IPS DF 6.9 (cell line): ENCODE measurements around the gene ZDHHC11.
"Not testable (repeated sequence)": the region's sequence is repeated elsewhere in the genome, so short reads cannot be mapped to it uniquely, and the experiment has no call there.

Experiments used
- DNase-seq: peaks from one replicate; pipeline ENCODE4 v3.0.0-alpha.2; 2013; ENCODE audit warnings: low read depth, low spot score
- H3K27ac ChIP-seq: one replicate; pipeline ENCODE4 v1.5.1; 2013; ENCODE audit warnings: low read length, control low read depth
- H3K27me3 ChIP-seq: 2 replicates; pipeline ENCODE4 v1.6.1; 2013; ENCODE audit warnings: mild to moderate bottlenecking, low read length; ENCODE audit not compliant: control insufficient read depth, insufficient read depth
- H3K36me3 ChIP-seq: 2 replicates; pipeline ENCODE4 v1.6.1; 2013; ENCODE audit warnings: low read length; ENCODE audit not compliant: control insufficient read depth, insufficient read depth
- H3K4me1 ChIP-seq: 2 replicates; pipeline ENCODE4 v1.6.1; 2013; ENCODE audit warnings: low read length; ENCODE audit not compliant: control insufficient read depth, insufficient read depth
- H3K4me3 ChIP-seq: 2 replicates; pipeline ENCODE4 v1.5.1; 2013; ENCODE audit warnings: mild to moderate bottlenecking, low read length
- H3K9me3 ChIP-seq: 2 replicates; pipeline ENCODE4 v1.6.1; 2013; ENCODE audit warnings: low read length, inconsistent platforms; ENCODE audit not compliant: control insufficient read depth, insufficient read depth
- WGBS: extraction: QIAGEN DNeasy Blood & Tissue Kit; methylation state at CpG from one replicate; pipeline ENCODE4 v1.1.7; 2013; ENCODE audit warnings: mixed read lengths, missing lambda C conversion rate; ENCODE audit not compliant: insufficient read length, insufficient coverage; 5-methylcytosine and 5-hydroxymethylcytosine counted together

ZDHHC11 gene

GRCh38 chr5:751496-751895, 99.3 kb downstream of the ZDHHC11 start:
- no peak for DNase-seq
- Histone ChIP-seq H3K36me3 (no peaks in the 10 kb centered on the region), H3K27ac (no peak overlapping the region), H3K27me3 (no peaks in the 10 kb centered on the region), H3K4me3 (no peak overlapping the region), H3K9me3 (no peaks in the 10 kb centered on the region), H3K4me1 (no peaks in the 10 kb centered on the region)
- no CpG with 5 or more reads among the region's 13 CpGs for WGBS

- not testable (repeated sequence) for H3K4me3 ChIP-seq, H3K9me3 ChIP-seq, H3K36me3 ChIP-seq, H3K4me1 ChIP-seq, H3K27me3 ChIP-seq, H3K27ac ChIP-seq, DNase-seq
- WGBS, result no CpG with 5 or more reads among the region's 19 CpGs
These were observed 100.6 kb downstream of the ZDHHC11 start for GRCh38 chr5:750226-750625.

DNA sequence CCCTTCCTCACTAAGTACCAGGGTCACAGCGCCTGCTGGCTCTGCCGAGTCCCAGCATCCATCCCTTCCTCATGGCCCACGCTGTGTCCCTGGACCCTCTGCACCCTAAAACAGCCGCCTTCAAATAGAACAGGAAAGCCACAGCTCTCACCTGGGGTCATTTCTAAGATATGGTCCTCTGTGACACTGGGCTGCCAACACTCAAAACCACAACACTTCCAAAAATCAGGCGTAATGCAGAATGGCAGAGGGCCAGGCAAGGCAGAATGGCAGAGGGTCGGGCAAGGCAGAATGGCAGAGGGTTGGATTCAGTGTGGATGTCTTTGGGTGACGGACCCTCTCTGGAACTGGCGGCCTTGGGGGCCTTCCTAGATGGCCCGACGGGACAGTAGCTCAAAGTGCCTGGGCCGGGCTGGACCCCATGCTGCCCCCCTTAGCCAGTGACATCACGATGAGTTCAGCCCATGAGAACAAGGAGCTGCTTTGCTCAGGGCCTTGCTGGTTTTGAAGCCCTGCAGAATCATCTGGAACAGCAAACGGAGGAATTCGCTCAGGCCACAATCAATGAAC, 101.6 kb downstream of the ZDHHC11 start:
- no peak for DNase-seq
- Histone ChIP-seq H3K36me3 (no peaks in the 10 kb centered on the region), H3K9me3 (no peaks in the 10 kb centered on the region), H3K27ac (no peak overlapping the region), H3K4me1 (no peaks in the 10 kb centered on the region), H3K27me3 (no peaks in the 10 kb centered on the region), H3K4me3 (no peak overlapping the region)
- no CpG with 5 or more reads among the region's 14 CpGs for WGBS

DNA sequence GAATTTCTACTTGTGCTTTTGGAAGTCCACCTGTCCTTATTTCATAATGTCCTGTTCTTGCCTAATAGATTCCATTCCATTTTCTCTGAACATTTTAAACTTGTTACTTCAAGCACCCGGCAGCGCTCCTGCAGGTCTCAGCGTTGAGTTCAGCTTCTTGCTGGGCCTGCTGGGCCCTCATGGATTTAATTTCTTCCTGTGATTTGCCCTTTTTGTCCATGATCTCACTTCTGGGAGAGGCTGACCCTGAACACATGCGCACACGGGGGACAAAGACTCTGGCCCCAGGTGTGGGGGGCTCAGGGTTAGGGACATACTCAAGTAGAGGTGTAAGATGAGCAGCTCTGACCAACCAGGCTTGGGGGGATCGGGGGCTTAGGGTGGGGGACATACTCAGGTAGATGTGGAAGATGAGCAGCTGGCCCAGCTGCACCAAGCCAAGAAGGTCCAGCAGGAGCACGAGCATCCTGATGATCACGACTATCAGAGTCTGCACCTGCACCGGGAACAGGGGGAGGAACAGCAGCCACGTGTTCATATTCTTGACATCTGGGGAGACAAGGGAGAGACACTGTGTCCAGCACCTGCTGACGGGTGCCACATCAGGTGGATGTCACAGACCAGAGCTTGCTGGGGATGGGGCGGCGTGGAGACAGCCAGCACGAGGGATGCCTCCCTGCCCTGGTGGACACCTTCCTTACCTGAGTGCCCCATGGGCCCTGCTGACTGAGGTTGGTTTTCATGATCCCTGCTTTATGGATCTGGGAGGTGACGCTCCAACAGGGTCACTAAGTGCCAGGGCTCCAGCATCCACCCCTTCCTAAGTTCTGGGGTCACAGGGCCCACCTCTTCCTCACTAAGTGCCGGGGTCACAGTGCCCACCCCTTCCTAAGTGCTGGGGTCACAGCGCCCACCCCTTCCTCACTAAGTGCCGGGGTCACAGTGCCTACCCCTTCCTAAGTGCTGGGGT, 102.5 kb downstream of the ZDHHC11 start:
- WGBS, result no CpG with 5 or more reads among the region's 18 CpGs
- H3K9me3 ChIP-seq, H3K36me3 ChIP-seq: not testable (repeated sequence)

GRCh38 chr5:747303-747844, 103.4 kb downstream of the ZDHHC11 start:
- not testable (repeated sequence) for H3K27ac ChIP-seq, H3K4me3 ChIP-seq, H3K9me3 ChIP-seq, H3K36me3 ChIP-seq, DNase-seq, H3K27me3 ChIP-seq, H3K4me1 ChIP-seq
- WGBS, result no CpG with 5 or more reads among the region's 9 CpGs

More for the DNA sequence above, 102.5 kb downstream of the ZDHHC11 start:
- not testable (repeated sequence) for H3K4me1 ChIP-seq, H3K4me3 ChIP-seq, DNase-seq, H3K27me3 ChIP-seq, H3K27ac ChIP-seq

GRCh38 chr5:746258-746761, 104.5 kb downstream of the ZDHHC11 start:
- H3K36me3 ChIP-seq, result no peaks in the 10 kb centered on the region
- no peak for DNase-seq
- H3K4me1 ChIP-seq, result no peaks in the 10 kb centered on the region
- no CpG with 5 or more reads among the region's 11 CpGs for WGBS
- H3K27me3 ChIP-seq, result no peaks in the 10 kb centered on the region
- H3K9me3 ChIP-seq, result no peaks in the 10 kb centered on the region
- no peak overlapping the region for H3K4me3 ChIP-seq
- no peak overlapping the region for H3K27ac ChIP-seq
